ENCODE results near the gene TCERG1L.
"Not testable (repeated sequence)": the region's sequence is repeated elsewhere in the genome, so short reads cannot be mapped to it uniquely, and the experiment has no call there.

TCERG1L gene

DNA sequence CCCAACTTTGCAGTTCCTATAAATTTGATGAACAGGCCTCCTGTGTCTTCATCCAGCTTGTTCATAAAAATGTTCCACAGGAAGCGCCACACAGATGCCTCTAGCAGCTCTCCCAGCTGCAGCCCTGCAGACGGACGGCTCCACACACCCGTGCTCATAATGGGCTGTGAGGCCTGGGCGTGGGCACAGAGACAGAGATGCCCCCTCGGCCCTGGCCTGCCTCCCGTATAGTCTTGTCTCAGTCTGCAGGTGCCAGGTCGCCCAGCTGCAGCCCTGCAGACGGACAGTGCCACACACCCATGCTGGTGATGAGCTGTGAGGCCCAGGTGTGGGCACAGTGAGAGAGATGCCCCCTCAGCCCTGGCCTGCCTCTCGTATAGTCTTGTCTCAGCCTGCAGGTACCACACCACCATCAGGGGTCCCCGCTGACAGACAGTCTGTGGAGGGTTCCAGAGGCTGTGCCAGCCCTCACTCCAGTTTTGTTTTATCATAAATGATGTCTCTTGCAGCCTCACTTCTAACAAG is 189.9 kb downstream of the TCERG1L start:
- DNase-seq, result no peak

DNA sequence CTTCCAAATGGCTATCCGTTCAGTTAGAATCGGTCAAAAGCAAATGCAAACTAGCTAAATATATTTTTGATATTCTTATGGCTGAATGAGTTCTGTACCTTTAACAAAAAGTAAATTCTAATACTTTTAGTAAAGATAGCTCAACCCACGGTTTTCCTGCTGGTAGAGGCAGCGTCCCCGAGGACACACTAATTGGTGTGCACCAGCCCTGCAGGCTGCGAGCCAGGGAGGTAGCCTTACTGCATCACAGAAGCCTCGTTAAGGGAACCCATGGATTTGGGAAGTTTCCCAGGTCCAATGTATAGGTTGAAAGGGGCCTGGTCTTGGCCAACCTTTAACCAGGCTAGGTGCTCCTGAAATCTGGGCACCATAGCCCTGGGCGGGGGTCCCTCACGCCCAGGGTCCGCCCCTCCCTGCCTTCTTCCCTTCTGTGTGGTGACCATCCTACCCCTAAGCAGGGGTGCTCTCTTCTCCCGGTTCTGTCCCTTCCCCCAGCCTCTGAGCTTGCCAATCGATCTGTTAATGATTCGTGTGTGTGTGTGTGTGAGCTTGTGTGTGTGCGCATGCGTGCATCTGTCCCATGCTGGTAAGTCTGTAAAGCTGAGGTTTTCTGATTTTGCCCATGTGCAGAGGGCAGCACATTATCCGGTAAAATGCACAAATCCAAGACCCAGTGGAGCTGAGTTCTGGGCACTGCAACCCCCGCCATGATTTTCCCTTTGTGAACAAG is 191.7 kb downstream of the TCERG1L start:
- no peak for DNase-seq

DNA sequence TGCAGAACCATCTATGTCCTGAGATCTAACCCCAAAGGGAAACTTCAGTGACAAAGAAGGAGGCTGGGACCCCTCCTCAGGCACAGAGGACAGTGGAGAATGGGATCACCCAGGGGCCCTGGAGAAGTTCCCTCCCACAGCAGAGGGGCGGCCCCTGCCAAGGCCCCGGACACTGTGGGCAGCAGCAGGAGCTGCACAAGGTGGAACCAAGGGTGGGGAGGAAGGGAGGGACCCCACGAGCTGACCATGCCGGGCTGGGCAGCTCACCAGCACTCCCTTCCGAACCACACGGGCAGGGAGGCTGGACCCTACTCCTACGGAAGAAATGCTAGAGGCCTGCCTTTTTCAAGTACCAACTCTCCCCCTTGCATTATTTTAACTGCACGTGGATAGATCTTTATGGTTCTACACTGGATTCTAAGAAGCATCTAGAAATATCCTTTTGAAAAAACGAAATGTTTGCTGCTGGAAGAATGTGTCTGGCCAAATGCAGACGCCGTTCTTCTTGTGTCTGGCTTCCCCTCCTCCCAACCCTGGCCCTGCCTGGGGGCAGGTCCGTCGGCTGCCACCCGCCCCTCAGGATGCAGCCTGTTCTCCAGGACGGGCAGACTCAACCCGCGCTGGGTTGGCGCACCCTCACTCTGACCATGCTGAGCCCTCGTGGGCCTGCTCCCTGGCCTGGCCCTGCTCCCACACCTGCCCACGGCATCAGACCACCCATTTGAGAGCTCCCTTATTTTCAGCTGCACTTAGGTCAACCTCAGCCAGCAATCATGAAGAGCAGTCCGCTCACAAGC is 193.9 kb downstream of the TCERG1L start:
- DNase-seq, result no peak

DNA sequence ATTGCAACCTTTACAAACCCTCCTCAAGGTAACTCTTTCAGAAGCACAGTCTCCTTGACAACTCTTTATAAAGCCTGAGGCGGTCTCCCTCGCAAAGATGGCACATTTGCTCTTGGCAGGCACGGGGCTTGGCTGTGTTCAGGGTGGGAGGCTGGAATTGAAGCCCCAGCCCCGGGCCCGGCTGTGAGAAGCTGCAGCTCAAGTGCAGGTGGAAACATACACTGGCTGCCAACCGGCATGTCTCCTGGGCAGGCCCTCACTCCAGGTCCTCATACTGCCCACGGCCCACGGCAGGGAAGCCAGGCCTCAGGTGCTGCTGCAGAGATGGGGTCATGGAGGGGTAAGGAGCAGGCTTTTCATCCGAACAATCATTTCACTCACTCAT is 194.5 kb downstream of the TCERG1L start:
- no peak for DNase-seq

DNA sequence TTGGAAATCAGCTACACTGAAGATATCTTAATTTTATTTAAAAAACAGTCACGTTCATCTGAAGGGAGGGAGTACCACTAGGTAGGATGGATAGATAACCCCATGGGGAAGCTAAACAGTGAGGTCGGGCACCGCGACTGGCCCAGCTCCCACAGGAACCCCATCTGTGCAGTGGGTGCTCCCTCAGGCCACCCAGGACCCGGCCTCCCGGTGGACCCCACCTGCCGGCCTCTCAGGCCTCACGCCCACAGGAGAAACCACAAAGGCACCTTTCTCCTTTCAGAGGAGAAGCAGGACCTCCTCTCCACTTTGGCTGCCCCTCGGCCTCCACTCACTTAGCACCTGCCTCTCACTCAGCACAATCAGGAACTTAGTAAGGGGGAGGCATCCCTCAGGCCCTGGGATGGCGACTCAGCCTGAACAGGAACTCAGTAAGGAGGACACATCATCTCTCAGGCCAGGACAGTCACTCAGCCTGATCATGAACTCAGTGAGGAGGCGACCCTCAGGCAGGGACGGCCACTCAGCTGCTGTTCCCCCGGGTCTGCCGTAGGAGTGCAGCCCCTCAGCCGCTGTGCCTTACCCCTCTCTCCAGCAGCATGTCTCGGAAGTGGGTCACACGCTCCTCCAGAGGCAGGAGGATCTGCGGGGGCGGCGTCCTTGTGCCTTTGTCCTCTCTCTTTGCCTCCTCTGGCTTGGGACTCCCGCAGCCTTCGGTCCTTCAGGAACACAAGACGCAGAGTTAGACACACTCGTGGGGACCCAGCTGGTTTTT is 195.1 kb downstream of the TCERG1L start:
- no peak for DNase-seq

DNA sequence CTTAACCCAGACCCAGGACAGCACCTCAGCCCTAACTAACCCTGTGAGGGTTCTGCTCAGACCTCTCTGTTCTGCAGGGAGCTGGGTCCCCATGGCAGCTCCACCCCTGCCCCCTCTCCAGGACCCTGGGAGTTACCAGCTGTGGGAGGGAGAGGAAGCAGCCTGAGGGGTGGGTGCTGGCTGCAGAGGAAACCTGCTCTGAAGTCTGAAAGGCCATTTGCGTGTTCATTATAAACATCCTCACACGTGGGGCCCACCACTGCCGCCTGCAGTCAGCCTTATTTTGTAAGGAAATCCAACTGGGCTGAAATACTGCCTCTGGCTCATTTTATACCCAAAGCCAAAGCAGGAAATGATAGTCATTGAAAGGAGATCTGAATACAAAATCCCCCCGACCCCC is 195.7 kb downstream of the TCERG1L start:
- DNase-seq, result no peak

DNA sequence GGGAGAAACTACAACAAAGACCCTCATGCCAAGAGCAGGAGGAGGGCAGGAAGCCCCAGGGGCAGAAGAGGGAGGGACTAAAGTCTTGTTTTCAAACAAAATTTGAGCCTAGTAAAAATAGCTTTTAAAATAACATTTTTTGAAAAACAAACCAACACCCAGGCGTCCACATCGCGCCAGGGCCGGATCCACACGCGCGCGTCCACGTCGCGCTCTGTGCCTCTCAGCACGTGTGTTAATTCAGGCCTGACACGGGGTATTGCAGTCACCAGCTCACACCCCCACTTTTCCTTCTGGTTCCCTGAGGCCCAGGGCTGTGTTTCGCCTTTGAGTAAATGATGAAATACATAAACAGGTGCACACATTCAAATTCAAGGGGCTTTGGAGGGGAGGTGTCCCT is 196.2 kb downstream of the TCERG1L start:
- no peak for DNase-seq

DNA sequence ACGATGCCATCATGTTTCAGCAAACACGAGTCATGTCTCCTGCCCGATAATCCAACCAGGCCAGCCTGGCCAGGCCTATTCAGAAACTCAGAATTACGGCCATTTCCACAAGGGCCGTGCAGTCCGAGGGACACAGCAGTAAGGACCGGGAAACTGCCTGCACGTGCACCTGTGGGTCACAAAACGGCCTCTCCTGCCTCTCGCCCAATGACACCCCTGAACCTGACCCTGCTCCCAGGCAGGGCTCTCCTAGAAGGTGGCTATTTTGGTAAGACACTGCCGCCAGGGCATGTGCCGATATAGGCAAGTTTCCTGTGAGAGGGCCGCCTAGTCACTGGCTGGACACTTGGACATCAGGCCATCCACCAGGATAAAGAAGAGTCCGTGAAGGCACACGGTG is 196.7 kb downstream of the TCERG1L start:
- DNase-seq, result no peak

DNA sequence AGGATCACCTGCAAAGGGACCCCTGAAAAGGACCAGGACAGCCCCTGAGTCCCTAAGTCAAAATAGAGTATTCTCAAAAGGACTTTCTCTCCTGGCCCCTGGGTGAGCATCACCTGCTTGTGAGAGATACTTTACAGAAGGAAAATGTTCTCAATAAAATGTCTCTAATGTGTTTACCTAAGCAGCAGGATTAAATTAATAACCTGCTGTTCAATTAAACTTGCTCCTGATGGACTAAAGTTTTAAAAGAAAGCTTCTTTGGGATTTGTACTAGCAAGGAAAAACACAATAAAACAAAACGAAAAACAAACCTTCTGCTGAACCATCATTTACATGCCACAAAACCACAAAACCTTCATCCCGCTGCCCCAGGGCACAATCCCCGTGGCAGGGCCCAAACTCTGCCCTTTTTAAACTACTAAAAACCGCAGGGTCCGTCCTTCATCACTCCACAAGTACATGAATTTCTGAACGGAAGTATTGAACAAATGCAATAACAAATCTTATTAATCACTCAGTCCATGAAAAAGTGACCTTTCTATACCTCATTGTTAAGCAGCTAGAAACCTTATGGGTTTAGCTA is 197.7 kb downstream of the TCERG1L start:
- no peak for DNase-seq

DNA sequence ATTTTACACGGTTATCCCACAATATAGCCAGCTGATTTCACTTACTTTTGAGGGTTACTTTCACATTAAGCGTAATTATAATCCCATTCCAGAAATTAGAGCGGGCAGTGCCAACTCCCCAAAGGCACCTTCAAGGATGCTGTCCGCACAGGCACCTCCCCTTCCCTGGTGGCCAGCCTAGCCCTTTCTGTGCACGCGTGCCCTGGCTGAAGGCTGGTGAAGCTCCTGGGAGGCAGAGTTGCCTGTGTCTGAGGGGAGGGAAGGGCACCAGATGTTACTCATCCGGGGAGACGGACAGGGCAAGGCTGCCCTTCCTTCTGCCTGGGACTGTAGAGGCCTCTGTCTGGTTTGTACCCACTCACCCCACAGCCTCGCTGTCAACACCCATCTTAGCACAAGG is 198.4 kb downstream of the TCERG1L start:
- no peak for DNase-seq

DNA sequence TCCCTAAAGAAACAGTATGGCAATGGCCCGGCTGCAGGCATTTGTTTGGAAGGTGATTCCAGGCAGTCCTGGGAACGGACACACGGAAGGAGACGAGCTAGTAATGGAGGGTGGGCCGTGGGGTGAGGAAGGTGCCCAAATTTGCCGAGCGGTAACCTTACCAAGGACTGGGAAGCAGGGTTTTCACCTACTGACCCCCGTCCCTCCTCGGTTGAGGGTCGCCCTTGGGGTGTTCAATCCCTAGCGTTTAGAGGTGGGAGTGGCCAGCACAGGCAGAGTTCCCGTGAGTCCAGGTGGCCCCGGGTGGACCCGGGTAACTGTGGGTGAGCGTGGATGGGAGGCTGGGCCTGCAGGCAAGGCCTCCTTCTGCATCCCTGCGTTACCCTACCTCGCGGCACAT is 198.8 kb downstream of the TCERG1L start:
- no peak for DNase-seq

DNA sequence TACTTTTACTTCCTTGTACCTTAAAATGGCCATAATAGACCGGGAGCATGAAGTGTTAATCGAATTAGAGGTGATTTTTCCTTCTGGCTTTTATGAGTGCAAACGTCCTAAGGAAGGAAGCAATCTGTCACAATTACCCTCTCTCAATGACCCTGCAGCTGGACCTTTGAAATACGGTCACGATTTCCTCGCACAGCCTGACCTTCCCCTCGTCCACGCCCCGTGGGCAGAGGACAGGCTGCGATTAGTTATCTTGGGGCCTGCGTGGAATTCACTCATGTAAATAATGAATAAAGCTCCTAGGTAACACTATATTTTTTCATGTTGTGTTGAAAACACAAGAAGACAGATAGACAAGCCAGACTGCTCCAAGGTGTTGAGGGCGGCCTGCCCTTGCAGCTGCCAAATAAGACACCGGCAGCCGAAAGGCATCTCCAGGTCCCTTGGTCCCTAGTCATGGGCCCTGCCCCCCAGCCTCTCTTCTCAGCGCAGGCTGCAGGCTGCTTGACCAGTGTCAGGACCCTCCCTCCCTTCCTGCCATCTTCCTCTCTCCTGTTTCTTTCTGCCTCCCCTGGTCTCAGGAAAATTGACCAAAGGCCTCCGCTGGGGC is 199.9 kb downstream of the TCERG1L start:
- DNase-seq, result no peak

DNA sequence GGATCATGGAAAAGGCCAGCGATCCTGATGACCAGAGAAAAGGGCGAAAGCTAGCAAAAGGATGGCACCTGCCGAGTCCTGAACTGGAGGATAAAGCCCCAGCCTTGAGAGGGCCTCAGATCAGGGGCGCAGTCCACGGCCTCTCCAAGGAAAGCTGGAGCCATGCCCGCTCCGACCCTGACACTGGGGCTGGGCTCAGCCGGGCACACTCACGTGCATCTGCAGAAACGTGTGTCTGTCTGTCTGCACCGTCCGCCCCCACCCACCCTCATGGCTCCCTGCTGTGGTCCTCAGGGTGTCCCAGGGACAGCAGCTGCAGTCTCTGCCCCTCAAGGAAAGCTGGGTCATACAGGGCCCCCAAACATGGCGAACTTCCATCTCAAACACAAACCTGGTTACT is 200.5 kb downstream of the TCERG1L start:
- DNase-seq, result no peak

DNA sequence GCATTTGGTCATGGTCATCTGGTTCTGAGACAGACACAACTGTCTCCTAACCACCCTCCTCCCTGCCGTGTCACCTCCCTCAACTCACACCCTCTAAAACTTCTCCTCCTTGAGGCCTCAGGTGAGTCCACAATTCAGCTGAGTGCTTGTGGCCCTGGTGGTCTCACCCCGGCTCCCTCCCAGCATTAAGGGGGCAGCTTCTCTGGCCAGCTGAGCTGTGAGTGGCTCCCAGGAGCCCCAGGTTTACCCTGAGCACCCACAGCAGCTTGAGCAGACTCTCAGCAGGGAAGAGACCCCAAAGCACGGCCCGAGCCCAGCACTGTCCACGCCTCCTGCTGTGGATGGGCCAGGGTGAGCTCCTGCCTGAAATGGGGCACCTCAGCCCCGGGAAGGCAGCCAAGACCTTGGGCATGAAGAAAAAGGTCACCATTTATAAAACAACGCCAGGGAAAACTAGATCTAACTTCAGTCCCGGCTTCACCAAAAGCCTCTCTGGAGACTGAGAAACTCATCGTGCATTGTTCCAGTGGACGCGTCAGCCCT is 201.2 kb downstream of the TCERG1L start:
- DNase-seq, result no peak

DNA sequence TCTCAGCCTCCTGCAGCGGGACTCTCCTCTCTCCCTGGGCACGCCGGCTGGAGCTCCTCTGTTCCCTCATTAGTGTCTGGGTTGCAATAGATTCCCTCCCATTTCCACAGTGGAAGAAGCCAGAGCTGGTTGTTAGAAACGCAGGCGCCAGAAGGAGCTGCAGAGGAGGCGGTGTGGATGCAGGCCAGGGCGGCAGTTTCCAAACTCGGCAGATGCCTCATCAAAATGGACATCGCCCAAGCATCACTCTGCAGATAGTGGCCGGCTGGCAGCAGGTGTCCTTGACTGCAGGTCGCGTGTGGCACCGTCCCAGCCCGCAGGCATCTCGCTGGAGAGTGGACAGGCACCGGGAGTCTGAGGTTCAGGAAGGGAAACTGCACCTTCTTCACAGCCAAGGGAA is 201.8 kb downstream of the TCERG1L start:
- no peak for DNase-seq

DNA sequence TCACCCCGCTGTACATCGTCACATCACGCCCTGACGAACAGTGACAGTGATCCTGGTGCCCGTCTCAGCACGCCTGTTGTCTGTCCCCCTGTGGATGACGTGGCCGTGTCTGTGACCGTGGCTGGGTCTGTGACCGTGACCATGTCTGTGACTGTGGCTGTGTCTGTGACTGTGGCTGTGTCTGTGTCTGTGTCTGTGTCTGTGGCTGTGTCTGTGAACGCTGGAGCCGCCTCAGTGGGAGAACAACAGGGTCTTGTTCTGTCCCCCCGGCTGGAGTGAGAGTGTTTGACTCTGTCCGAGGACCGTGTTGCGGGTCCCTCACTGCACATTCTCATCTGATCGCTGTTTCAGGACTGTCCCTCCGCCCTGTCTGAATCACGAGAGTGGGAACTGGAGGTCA is 202.2 kb downstream of the TCERG1L start:
- DNase-seq, result no peak

DNA sequence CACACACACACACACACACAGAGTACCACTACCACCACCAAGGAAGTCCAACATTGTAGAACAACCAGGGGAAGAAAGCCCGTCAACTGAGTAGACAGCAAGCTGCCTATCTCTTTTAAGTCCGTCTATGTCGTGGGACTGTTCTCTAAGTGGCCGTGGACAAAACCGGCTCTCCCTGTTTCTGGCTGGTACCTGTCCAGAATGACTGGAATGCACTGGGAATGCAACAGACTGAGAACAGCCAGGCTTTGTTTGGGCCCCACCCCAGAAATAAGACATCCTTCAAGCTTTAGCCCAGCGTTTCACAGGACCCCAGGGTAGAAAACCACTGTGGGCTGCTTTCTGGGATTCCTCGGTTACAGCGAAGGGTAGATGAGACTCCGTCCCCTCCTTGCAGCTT is 203.6 kb downstream of the TCERG1L start:
- no peak for DNase-seq

DNA sequence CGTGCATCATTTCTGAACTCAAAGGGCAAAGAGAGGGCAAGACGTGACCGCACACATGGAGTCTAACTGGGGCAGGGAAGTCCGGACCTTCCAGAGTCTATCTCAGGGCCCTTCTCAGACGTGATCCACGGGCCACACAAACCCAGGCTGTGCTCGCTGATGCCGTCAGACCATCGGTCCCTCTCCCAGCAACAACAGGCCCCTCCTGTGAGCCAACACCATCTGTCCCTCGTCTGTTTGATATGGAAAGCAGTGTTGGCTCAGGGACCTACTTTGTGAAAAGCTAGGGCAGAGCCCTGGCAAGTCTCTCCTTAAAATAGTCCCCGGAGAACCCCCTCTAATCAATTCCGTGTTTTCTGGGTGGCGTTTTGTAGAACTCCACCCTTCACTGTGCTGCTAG is 208.8 kb downstream of the TCERG1L start:
- DNase-seq, result no peak

DNA sequence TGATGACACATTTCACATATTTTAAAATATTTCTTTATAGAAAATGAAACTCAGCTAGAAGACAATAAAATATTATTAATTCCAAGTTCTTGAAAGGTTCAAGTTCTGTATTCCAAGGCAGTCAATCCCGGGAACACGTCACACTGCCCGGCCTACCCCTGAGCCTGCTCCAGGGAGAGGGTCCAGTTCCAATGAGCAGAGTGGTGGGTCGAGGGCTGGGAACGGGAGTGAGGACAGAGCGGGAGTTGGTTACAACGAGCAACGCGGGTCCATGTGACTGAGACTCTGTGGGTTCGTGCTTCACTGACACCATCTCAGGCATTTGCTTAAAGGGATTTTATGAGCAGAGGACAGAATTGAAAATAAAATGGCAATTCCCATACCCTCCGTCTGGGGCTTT is 209.4 kb downstream of the TCERG1L start:
- DNase-seq, result no peak

DNA sequence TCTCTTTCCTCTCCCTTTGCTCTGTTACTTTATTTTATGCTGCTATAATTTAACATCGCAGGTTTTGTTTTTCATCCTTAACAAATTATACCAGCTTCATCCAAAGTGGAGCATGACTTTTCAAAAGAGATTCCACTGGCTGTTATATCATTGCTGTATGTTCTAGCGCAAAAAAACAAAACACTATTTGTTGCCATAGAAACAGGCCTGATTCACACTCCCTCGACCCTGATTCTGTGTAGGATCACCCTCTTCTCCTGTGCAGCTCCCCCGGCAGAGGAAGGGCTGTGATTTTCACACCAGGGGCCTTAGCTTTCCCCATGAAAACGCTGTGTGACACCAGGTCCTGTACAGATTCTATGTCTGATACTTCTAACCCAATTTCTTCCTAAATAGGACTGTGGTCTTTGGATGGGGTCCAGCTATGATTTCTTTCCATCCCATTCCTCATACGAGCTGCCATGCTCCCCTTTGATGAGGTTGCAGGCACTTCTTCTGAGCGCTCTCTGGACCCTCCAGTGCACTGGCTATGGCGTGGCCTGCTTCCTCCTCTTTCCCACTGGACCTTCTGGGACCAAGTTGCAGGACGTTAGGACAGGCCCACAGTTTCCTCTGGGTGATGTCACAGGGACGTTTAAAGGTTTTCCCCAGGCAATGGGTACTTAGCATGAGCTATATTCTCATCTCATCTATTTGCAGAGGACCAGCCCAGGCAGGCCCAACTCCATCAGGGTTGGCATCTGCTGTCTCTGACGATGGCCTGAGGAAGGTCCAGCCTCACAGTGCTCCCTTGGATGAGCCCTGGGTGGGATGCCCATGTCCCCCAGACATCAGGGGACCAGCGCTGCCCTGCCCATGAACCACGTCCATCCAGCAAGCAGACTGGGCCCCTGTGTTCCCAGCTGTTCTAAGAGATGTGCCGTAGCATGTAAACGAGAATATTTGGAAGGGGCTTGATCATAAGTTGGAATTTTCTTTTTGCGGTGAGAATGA is 210.8 kb downstream of the TCERG1L start:
- DNase-seq, result not testable (repeated sequence)

Data from fibroblast of skin of back (primary cell).